RPMI7951 (cell line): ENCODE results near the gene ABTB2. TPM values are rescaled to one million over a fixed set of nuclear protein-coding genes. Genes with fewer than 3 reads are reported as not detected.
A peak's percentile ranks its signal among the peaks of the same experiment; 100 is the strongest.

Experiments
- DNase-seq: peaks from one replicate; pipeline ENCODE4 v3.0.0-alpha.2; 2012; ENCODE audit warnings: low read depth
- total RNA-seq: library from RNA; depleted of rRNA; stranded (reverse); fragments of >200 nt; shearing (Covaris generic); gene quantifications from 2 replicates; pipeline ENCODE4 v1.2.3, GENCODE V29; 2014

The ABTB2 gene
- total RNA-seq, 1 experiment from 2014 or later = 2.8 TPM

DNA sequence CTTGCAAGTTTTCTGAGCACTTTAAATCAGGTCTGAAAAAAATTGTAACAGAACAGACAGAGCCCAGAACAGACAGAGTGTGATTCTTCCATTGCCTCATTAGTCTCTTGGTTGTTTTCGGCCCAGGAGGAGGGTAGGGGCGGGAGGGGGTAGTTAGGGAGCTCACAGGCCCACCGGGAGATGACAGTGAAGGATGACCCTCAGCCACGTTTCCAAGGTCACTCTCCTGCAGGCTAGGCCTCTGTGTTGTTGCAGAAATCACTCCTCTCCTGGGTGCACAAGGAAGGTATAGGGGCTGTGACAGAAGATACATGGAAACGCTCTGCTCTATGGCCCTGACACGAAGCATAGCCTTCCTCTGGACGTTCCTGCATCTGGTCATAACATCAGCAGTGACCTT, 69.3 kb downstream of the ABTB2 start:
- DNase-seq = no peak

DNA sequence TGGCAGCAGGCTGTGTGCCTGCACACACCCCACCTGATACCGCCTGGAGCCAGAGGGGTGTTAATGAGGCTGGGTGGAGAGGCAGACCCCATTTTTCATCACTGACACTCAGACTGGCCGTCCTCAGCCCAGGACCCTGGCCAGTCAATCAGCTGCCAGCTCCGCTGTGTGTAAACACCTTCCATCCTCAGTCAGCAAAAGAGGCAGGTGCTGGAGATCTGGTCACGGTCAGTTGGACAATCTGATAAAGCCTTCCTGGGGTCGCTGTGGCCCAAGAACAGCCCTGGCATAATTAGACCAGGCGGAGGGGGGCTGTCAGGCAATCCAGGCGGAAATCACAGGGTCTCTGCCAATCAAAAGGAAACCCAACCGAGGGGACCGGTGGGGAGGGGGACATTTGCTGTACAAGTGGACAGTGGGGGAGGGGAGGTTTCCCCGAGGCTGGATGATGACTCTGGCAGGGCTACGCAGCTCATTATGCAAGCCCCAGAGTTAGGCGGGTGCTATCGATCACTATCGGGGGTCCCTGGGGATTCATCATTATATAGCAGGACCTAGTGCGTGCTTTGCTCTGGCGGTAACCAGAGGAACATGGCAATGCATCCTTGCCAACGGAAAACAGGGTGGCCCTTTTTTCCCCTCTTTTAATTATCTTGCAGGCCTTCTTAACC, 72.9 kb downstream of the ABTB2 start:
- no peak for DNase-seq

DNA sequence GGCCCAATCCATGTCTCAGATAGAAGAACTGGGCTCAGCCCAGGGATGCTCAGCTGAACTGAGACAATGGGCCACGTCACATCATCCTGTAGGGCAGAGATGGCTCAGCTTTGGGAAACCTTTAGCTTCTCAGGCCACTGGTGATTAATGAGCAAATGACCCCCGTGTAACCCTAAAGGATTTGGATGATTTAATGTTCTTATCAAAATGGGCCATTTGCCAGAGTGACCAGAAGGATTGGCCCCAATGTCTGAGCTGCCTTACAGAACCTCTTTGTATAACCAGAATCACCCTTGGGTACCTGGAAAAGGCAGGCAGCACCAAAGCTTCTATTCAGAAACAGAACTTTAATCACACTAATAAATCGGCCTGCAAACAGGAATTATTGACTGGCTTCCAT, 73.7 kb downstream of the ABTB2 start:
- peak; percentile 32 for DNase-seq

DNA sequence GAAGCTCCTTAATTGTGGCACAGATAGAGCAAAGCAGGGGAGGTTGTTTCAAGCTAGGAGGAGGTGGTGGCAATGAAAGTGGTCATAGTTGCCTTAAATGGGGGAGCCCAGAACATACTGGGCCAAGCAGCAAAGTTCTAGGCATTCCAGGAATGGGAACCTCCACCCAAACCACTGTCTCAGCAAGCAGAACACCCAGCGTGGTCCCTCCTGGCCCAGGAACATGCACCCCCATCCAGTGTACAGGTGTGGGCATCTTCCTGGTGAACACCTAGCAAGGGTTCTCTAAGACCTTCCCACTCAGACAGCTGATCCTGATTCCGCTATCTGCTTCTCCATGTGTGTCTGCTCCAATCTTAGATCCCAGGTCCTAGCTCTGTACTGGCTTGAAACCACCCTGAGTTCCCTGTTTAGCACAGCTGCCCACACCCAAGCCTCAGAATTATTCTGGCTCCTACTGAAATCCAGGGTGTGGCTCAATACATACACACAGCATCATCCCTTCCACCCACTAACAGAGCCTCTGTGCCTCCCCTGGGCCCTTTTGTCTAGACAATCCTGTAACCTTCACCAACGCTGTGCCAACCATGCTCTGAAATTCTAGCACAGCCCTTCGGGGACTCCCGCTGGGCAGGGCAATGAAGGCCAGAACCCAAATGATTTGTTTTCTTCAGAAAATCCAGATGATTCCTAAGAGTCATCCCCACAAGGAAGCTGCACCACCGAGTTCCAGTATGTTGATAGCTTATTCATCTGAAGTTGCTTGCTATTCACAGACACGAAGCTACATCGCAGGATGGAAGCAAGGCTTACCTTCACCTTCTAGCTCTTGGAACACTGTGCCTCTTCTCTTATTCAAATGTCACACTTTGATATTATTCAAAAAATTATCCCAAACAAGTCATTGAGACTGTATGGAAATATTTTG, 76.6 kb downstream of the ABTB2 start:
- DNase-seq = no peak

DNA sequence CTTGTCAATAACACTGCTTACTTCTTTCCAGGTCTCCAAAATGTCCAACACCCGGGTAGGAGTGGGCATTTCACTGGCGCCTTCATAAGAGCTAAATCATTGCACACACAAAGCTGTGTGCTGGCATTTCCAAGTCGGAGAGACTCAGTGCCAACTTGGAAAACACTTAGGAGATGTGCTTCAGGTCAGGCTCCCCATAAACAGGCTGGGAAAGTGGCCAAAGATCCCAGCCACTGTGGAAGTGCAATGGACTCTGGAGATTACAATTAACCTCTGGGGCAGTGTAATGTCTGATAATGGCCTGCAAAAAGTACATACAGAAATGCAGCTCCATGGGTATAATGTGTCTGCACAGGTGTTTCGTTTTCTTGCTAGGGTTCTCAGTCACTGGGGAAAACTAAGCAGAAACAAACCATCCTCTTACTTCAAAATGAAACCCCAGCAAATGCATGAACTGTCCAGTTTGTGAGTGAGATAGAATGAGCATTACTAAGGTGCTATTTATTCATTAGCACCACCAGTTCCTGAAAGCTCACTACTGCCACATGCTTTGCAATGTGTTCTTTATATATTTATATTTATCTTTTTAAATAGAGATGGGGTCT, 79.0 kb downstream of the ABTB2 start:
- no peak for DNase-seq

DNA sequence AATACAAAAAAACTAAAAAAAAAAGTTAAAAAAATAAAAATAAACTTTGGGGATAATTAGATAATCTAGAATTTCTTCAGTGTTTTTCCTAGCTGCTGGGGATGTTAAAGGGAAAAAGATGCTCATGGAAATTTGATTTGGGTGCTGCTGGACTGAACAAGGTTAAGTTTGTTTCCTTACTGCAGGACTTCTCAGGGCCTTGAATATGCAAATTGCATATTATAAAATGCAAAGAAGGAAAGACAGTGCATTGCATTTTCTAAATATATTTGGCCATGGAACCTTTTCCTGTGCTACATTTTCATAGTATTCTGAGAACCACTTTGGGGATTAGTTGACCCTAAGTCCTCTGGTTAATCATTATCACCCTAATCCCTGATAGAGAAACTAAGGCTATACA, 79.6 kb downstream of the ABTB2 start:
- DNase-seq = no peak

DNA sequence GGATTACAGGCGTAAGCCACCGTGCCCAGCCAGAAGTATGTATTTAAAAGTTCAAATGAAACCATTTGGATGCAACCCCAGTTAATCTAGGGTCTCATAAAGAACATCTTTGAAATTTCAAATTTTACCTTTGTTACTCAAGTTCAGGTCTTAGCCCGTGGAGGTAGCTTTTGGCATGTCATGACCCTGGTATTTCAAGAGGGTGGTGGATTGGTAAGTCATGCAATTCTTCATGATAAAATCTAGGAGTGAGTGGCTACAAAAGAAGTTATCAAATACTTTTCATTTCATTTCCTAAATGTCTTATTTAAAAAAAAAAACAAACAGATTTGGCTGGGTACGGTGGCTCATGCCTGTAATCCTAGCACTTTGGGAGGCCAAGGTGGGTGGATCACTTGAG, 80.6 kb downstream of the ABTB2 start:
- DNase-seq = no peak

DNA sequence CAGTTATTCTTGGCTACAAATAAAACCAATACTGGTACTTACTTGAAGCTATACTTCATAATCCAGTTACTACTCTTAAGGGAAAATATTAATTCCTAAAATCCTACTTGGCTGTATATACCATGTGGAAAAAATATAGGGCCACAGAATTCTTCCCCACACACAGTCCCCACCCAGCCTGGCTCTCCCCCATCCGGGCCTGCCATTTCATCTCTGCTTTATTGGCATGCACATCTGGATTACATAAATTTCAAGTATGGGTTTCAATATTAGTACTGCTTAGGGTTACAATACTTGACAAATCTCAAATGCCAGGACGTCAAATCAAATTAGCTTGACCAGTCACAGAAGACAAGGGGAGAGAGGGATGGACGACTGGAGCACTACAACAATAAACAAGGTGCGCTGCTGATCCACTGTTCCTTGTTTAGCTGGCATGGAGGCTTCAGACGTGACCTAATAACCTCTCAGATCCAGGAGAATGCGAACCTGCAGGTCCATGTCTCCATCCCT, 81.4 kb downstream of the ABTB2 start:
- DNase-seq = no peak

DNA sequence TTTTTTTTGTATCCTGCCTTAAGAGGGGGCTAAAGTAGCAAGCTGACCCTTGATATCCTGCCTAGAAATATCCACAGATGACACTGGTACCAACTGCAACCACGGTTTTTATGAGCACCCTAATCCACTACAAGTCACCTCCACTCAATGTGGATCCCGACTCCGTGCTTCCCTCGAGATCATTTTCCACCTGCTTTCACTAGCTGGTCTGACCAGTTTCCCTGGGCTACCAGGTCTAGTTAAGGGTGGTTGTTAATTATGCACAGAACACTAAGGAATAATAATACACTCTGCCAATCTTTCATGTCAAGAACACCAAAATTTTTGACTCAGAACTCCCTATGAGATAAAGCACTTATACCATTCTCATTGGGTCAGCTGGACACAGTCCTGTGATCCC, 82.3 kb downstream of the ABTB2 start:
- DNase-seq = no peak

DNA sequence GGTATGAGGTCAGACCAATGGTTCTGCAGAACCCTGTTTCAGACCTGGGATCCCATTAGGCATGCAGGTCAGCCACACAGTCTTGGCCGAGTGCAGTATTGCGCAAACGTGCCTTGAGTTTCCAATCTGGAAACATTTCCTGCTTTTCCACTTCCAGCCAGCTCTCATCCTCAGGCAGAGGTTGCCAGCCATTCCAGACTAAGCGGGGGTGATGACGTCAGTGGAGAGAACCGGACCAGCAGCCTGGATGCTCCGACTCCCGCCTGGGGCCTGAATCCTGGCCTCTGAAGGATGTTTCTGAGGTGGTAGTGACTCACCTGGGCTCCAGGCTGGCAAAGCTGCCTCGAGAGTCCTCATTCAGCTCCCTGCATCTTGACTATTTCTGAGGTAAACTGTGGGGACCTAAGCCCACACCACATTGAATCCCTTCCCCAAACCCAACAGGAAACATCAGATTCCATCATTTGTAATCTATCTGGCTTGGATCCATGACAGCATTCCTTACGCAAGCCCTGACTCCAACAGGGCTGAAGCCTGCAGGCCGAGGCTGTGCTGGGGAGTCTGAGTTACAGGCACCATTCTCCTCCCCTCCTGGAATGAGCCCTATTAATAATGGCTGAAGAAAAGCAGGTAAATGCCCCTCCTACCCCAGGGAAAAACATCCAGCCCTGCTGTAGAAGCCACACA, 83.0 kb downstream of the ABTB2 start:
- DNase-seq = peak; percentile 95

DNA sequence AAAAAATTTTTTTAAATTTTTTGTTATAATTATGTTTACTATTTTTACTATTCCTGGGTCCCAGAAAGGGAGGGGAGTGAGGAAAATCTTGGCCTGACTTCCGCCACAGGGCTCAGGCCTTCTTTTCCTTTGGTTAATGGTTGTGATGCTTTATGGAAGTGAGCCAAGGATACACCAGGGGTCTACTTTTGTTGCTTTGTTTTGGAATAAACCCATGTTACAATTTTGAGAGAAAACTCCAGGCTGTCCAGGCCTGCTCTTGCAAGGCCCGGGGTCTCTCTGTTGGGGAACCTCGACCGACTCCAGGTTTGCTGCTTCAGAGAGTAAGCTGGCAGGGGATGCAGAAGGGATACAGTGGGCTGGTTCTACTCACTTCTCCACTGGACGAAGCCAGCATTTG, 84.7 kb downstream of the ABTB2 start:
- DNase-seq = no peak

DNA sequence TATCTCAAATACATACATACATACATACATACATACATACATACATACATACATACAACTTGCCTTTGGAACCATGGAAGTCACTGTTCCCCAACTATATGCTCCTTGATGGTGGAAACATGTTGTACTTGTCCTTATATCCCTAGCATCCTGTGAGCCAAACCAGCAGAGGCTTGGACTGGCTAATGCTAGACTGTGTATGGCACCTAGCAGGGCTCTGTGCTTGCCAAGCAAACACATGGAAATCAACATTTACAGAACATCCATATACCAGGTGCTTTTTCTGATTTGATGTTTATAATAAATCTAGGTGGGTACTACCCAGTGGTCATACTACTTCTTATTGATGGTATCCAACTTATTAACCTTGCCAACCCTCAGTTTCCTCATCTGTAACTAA, 86.1 kb downstream of the ABTB2 start:
- no peak for DNase-seq

DNA sequence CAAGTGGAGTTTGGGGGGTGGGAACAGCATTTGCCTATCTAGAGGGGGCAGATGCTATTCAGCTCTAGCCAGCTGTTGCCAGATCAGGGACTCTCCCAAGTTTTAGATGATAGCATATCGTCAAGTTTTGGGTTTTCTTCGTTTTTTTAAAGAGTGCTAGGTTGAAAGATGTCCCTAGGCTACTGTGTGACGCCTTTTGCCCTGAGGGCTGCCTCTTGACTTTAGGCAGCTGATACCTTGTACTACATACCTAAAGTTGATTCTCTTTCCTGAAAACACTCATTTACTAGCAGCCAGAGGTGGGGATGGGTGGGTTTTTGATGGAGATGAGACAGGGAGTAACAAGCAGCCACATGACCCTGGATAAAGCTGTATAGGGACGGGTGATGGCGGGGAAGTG, 87.1 kb downstream of the ABTB2 start:
- DNase-seq = no peak

DNA sequence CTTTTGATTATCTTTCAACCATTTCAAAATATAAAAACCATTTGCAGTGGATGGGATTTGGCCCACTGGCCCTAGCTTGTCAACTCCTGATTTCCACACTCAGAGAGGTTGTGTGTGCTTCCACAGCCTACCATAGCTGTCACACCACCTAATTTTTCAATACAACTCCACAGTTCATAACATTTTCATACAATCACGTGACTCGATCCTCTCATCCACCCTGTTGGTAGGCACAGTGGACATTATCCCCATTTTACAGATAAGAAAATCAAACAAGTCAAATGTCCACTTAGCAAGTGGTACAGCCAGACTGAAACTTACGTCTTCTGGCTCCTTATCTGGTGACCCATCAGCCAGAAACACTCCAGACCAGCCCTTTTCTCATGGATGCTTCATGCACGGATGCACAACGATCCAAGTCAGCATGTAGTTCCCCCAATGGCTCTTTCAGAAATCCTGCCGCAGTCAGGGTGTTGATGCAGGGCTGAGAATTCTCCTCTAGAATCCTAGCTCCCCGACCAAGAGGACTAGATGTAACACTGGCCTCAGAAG, 88.0 kb downstream of the ABTB2 start:
- no peak for DNase-seq

DNA sequence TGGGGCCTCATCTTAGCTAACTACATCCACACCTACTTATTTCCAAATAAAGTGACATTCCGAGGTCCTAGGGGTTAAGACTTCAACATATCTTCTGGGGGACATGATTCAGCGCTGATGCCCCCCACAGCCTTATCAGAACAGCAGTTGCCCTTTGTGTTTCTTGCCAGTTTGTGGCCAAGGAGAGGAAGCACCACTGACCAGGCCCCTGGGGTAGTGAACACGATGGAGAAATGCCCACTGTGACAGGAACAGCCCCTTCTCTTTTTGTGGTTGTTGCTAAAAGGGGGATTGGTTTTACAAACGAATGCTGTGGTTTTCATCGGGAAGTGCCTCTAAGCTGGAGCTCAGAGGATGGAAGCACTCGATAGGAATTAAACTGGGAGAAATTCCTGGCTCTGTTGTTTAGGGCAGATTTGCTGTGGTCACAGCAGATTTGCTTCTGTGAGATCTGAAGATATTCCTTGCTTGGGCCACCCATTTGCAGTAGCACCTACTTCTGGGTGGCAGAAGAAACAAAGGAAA, 88.8 kb downstream of the ABTB2 start:
- DNase-seq = peak; percentile 75

DNA sequence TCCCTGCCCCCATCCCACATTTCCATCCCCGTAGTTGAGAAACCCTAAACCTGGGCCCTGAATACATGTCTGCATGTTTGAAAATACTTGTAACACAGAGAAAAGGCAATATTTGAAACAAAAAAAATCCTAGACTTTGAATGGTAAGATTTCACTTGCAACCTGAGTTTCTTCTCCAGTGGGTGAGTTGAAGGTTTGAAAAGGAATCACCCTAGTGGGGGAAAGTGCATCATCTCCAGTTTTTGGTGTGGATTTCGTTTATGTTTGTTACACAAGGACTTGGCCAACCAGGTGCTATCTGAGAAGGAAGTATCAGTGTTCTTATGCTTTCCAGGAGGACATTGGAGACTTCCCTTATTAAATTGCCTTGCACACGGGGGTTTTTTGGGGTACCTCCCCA, 90.4 kb downstream of the ABTB2 start:
- DNase-seq = no peak

DNA sequence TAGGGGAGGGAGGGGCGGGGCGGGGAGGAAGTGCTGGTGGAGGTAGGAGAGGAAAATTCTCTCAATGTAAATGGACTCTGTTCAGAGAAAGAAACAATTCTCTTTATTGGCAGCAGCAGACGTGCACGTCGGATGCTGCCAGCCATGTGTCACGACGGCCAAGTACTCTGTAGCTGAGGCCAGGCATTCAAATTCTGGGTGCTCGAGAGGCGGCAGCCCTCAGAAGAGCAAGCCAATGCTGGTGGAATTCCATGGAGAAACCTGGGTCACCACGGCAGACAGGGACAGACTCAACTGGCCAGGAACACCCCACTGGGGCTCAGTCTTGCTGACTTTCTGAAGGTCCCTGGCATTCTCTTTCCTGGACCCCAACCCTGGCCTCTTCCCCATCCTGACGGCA, 90.8 kb downstream of the ABTB2 start:
- DNase-seq = no peak

DNA sequence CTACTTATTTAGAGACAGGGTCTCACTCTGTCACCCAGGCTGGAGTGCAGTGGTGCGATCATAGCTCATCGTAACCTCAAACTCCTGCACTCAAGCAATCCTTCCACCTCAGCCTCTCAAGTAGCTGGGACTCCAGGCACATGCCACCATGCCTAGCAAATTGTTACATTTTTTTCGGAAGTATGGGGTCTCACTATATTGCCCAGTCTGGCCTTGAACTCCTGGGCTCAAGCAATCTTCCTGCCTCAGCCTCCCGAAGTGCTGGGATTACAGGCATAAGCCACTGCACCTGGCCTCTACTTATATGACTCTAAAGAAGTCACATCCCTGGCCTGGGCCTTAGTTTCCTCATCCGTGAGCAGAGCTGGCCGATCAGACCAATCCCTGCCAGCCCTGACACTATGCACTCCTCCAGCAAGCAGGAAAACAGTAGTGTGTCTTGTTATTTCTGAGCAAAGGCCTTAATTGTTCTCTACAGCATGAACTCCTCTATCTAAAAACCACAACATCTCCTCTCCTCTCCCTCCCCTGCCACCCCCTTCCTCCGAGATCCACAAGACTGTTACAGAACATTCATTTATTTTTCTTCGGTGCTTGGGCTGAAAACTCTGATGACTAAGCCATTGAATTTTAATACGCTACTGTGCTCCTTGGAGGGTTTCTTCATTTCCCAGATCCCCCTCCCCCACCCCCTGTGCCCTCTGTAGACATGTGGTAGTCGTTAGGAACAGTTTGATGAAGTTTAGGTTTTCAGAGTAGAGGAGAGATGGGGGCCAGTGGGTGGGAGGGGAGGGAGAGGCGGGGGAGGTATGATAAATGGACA, 91.5 kb downstream of the ABTB2 start:
- DNase-seq = peak; percentile 96

DNA sequence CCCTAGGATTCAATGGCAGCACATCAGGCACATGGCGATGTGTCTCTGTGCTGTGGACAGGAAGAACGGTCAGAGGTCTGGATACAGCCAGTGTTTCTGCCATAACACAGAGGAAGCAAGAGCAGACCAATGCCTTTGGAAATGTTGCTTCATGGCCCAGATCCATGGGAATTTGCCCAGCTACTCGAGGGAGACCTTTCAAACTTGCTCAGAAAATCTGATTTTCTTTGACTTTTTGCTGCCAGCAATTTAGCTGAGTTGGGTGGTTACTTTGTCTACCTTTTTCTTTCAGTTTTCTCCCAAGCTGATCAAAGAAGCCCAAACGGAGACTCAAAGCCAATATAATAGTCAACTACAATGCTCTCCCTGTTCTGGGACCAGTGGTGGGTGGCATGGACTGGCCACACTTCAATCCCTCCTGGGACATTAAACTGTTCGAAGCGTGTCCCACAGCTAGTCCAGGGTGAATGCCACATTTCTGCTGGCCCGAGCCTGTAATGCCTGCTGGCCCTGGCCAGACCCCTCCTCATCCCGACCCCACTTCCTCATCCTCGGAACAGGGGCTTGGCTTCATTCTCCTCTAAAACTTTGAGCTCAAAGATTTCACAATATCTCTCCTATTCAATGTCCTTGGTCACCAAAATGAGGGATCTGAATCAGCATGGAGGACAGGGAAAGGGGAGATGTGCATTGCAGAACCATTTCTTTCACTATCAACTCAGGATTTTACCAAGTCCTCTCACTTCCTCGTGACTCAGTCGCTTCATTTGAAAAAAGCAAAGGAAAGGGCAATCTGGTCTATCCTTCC, 93.3 kb downstream of the ABTB2 start:
- DNase-seq = no peak
